HUES6 (cell line): ENCODE data around the gene HSPA1A.
A peak's percentile ranks its signal among the peaks of the same experiment; 100 is the strongest.
"Not testable (repeated sequence)": the region's sequence is repeated elsewhere in the genome, so short reads cannot be mapped to it uniquely, and the experiment has no call there.

Experiments
- H3K27ac ChIP-seq: 2 replicates; pipeline ENCODE4 v1.7.0; 2013; ENCODE audit warnings: low read depth, mild to moderate bottlenecking, low read length, inconsistent platforms
- H3K27me3 ChIP-seq: 2 replicates; pipeline ENCODE4 v1.6.1; 2013; ENCODE audit warnings: low read length; ENCODE audit not compliant: control insufficient read depth, insufficient read depth
- H3K36me3 ChIP-seq: 2 replicates; pipeline ENCODE4 v1.6.1; 2013; ENCODE audit warnings: low read length; ENCODE audit not compliant: control insufficient read depth, insufficient read depth
- H3K4me1 ChIP-seq: 2 replicates; pipeline ENCODE4 v1.6.1; 2013; ENCODE audit warnings: low read length; ENCODE audit not compliant: control insufficient read depth, insufficient read depth
- H3K4me3 ChIP-seq: 2 replicates; pipeline ENCODE4 v1.5.1; 2013; ENCODE audit warnings: low read depth, low read length
- H3K9ac ChIP-seq: one replicate; pipeline ENCODE4 v1.6.1; 2013; ENCODE audit warnings: mild to moderate bottlenecking, low read length
- H3K9me3 ChIP-seq: 2 replicates; pipeline ENCODE4 v1.6.1; 2013; ENCODE audit warnings: low read depth, low read length; ENCODE audit not compliant: control insufficient read depth, insufficient read depth

HSPA1A gene

DNA sequence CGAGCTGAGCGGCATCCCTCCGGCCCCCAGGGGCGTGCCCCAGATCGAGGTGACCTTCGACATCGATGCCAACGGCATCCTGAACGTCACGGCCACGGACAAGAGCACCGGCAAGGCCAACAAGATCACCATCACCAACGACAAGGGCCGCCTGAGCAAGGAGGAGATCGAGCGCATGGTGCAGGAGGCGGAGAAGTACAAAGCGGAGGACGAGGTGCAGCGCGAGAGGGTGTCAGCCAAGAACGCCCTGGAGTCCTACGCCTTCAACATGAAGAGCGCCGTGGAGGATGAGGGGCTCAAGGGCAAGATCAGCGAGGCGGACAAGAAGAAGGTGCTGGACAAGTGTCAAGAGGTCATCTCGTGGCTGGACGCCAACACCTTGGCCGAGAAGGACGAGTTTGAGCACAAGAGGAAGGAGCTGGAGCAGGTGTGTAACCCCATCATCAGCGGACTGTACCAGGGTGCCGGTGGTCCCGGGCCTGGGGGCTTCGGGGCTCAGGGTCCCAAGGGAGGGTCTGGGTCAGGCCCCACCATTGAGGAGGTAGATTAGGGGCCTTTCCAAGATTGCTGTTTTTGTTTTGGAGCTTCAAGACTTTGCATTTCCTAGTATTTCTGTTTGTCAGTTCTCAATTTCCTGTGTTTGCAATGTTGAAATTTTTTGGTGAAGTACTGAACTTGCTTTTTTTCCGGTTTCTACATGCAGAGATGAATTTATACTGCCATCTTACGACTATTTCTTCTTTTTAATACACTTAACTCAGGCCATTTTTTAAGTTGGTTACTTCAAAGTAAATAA, 2.0 kb downstream of the HSPA1A start:
- H3K27me3 ChIP-seq, H3K9me3 ChIP-seq, H3K36me3 ChIP-seq, H3K9ac ChIP-seq, H3K27ac ChIP-seq: not testable (repeated sequence)
- H3K4me1 ChIP-seq = peaks cover 17% of the 10 kb centered on the region
- H3K4me3 ChIP-seq = peak overlapping the region; percentile 54

DNA sequence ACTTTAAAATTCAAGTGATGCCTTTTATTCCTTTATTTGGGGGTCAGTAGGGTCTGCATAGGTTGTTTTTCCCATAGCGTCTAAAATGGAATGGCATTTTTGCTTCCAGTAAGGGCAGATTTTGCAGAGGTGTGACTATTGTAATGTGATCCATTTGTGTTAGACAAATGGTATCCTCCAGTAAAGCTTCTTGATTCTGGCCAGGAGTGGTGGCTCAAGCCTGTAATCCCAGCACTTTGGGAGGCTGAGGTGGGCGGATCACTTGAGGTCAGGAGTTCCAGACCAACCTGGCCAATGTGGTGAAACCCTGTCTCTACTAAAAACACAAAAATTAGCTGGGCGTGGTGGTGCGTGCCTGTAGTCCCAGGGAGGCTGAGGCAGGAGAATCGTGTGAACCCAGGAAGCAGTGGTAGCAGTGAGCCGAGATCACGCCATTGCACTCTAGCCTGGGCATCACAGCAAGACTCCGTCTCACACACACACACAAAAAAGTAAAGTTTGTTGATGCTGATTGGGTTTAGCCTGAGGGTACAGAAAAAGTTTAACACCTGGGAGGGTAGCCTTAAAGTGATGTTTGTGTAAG, 2.7 kb downstream of the HSPA1A start:
- Histone ChIP-seq H3K4me3 (peak overlapping the region; percentile 54), H3K4me1 (peaks cover 20% of the 10 kb centered on the region)
- H3K9me3 ChIP-seq, H3K9ac ChIP-seq, H3K36me3 ChIP-seq, H3K27ac ChIP-seq, H3K27me3 ChIP-seq: not testable (repeated sequence)

DNA sequence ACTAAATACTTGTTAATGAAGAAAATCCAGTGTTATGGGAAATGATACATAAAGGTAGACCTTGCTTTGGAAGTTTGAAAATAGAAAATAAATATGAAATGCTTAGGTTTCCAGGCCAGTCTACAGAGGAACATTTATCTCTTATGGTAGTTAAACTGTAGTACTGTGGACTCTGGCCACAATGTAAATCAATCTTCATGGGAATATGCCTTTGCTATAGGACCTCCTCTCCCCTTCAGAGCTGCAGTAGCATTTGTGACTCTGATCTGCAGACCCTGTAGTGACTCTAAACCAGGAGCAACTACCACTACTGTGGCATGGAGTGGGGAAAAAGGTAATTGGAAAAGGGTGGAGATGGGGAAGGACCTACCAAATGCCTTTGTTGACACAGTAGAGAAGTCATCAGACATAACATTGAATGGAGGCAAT, 4.5 kb downstream of the HSPA1A start:
- Histone ChIP-seq H3K27ac (no peak overlapping the region), H3K4me1 (peaks cover 16% of the 10 kb centered on the region), H3K36me3 (no peaks in the 10 kb centered on the region), H3K9ac (no peak overlapping the region), H3K27me3 (no peaks in the 10 kb centered on the region), H3K4me3 (no peak overlapping the region), H3K9me3 (no peaks in the 10 kb centered on the region)

DNA sequence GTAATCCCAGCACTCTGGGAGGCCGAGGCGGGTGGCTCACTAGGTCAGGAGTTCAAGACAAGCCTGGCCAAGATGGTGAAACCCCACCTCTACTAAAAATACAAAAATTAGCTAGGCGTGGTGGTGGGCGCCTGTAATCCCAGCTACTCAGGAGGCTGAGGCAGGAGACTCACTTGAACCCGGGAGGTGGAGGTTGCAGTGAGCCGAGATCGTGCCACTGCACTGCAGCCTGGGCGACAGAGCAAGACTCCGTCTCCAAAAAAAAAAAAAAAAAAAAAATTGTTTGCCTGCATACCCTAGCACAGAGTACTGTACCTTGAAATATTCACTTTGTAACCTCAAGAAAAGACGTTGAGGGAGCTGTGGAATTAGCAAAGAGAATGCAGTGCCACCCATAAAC, 5.1 kb downstream of the HSPA1A start:
- peaks cover 20% of the 10 kb centered on the region for H3K4me1 ChIP-seq
- not testable (repeated sequence) for H3K9me3 ChIP-seq, H3K27me3 ChIP-seq, H3K27ac ChIP-seq, H3K4me3 ChIP-seq, H3K9ac ChIP-seq, H3K36me3 ChIP-seq

DNA sequence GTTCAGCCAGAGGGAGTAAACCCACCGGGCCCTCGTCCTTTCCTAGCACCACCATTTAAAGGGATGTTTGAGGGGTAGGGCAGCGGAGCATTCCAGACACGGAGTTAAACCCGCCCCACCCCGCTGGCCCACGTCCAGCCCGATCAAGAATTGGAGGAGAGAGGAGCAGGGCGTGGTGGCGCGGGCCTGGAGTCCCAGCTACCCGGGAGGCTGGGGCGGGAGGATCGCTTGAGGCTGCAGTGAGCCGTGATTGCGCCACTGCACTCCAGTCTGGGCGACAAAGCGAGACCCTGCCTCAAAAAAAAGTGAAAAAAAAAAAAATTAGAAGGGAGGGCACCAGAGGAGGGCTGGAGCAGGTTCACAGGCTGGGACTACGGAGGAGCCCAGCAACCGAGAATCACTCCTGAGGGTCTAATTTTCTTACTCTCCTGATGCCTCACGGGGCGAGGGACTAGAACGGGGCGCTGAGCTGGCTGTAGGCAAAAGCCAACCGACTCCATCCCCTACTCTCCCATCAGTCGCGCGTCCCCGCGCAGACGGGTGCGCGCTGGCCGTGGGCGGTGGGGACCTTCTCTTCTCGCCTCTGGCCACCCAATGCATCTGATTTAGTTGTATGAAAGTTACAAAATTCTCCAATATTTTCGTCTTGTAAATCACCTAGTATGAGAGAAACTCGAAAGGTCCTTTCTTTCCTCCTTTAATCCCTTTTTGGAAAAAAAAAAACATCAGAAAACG, 6.1 kb downstream of the HSPA1A start:
- Histone ChIP-seq H3K27ac (peak overlapping the region; percentile 49; the same call in 1 of the 2 replicates), H3K27me3 (no peaks in the 10 kb centered on the region), H3K4me1 (peaks cover 29% of the 10 kb centered on the region), H3K36me3 (no peaks in the 10 kb centered on the region), H3K9me3 (no peaks in the 10 kb centered on the region), H3K9ac (peak overlapping the region; percentile 75), H3K4me3 (peak overlapping the region; percentile 74)

DNA sequence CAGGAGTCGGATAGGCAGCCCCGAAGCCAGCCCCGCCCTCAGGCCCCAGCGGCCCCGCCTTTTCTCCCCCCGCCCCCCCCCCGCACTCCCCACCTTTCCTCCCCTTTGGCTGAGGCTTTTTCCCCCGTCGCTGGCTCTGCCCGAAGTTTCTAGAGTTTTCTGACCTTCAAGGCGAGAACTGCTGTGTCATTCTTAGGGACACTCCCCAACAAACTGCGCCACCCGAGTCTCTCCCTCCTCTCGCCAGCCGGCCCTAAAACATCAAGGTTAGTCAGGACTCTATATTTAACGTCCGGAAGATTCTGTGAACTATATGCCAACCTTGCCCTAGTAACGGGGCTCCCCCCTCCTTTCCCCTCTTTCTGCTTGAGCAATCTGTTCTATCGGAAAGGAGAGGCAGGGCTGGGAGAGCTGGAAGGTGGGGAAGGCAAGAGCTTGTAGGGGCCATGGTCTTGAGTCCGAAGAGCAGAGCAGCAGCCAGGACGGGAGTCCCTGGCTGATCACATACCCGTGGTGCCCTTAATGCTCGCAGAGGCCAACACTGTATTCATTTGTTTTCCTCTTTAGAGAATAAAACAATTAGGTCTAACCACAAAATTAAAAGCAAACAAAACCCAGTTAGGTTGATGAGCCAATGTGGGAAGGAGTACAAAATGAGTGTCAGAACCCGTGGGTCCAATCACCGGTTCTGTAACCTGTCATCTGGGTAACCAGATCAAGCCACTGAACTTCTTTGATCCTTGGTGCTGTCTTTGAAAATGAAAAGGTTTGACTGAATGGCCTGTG, 6.9 kb downstream of the HSPA1A start:
- Histone ChIP-seq H3K27ac (peak overlapping the region; percentile 78), H3K27me3 (no peaks in the 10 kb centered on the region), H3K36me3 (no peaks in the 10 kb centered on the region), H3K4me1 (peaks cover 34% of the 10 kb centered on the region), H3K9me3 (no peaks in the 10 kb centered on the region), H3K9ac (peak overlapping the region; percentile 82), H3K4me3 (peak overlapping the region; percentile 74)

DNA sequence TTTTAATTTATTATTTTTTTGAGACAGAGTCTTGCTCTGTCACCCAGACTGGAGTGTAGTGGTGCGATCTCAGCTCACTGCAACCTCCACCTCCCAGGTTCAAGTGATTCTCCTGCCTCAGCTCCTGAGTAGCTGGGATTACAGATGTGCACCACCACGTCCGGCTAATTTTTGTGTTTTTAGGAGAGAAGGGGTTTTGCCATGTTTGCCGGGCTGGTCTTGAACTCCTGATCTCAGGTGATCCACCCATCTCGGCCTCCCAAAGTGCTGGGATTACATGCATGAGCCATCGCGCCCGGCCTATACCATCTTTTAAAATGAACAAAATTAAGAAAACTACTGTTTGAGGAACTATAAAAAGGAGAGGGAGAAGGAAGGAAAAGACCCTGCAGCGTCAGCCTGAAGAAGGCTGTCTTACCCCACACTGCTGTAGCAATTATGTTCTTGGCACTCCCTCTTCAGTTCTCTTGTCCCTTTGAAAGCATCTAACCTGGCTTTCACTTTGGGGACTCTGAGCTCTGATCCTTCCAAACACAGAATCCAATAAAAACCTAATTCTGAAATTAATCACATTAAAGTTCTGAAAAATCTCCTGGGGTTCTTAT, 8.4 kb downstream of the HSPA1A start:
- not testable (repeated sequence) for H3K27me3 ChIP-seq, H3K9ac ChIP-seq, H3K4me3 ChIP-seq, H3K36me3 ChIP-seq, H3K9me3 ChIP-seq, H3K27ac ChIP-seq
- H3K4me1 ChIP-seq = peaks cover 27% of the 10 kb centered on the region

DNA sequence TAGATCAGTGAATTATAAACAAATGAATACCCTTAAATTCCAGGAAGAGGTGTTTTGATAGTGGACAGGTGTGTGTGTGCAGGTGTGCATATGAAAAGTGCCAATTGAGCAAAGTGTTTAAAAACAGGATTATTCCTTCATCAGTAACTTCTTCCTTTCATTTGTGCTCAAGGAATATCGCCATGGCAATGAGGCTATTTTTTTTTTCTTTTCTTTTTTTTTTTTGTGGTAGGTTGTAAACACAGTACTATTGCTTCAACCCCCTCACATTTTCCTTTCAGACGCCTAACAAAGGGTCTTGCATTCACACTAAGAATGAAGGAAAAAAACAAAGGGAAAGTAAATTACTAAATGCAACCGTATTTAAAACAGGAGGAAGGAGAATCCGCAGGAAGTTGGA, 10.2 kb downstream of the HSPA1A start:
- H3K9ac ChIP-seq = no peak overlapping the region
- H3K27me3 ChIP-seq = no peaks in the 10 kb centered on the region
- no peaks in the 10 kb centered on the region for H3K9me3 ChIP-seq
- peak overlapping the region; percentile 29; the same call in 1 of the 2 replicates for H3K27ac ChIP-seq
- peaks cover 27% of the 10 kb centered on the region for H3K4me1 ChIP-seq
- no peak overlapping the region for H3K4me3 ChIP-seq
- H3K36me3 ChIP-seq = no peaks in the 10 kb centered on the region

DNA sequence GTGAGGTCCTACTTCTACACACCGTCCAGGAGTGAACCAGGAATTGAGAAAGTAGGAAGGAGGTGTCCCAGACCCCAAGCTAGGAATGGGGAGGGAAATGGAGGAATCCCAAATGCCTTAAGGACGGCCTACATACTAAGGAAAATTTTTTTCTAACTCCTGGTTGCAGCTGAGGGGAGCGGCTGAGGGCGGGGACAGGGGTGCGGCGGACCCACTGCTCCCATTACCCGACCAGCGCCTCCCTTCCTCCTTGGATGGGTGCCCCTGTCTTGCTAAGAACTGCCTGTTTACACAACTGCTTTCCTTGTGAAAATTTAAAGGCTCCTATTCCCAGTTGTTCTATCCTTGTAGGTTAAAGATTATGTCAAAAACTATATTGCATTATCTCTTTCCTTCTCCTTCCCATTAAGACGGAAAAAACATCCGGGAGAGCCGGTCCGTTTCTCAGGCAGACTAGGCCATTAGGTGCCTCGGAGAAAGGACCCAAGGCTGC, 11.5 kb downstream of the HSPA1A start:
- no peaks in the 10 kb centered on the region for H3K36me3 ChIP-seq
- H3K9ac ChIP-seq = peak overlapping the region; percentile 71
- peaks cover 31% of the 10 kb centered on the region for H3K4me1 ChIP-seq
- peak overlapping the region; percentile 55; the same call in 1 of the 2 replicates for H3K27ac ChIP-seq
- no peaks in the 10 kb centered on the region for H3K27me3 ChIP-seq
- H3K9me3 ChIP-seq = no peaks in the 10 kb centered on the region
- H3K4me3 ChIP-seq = peak overlapping the region; percentile 63

DNA sequence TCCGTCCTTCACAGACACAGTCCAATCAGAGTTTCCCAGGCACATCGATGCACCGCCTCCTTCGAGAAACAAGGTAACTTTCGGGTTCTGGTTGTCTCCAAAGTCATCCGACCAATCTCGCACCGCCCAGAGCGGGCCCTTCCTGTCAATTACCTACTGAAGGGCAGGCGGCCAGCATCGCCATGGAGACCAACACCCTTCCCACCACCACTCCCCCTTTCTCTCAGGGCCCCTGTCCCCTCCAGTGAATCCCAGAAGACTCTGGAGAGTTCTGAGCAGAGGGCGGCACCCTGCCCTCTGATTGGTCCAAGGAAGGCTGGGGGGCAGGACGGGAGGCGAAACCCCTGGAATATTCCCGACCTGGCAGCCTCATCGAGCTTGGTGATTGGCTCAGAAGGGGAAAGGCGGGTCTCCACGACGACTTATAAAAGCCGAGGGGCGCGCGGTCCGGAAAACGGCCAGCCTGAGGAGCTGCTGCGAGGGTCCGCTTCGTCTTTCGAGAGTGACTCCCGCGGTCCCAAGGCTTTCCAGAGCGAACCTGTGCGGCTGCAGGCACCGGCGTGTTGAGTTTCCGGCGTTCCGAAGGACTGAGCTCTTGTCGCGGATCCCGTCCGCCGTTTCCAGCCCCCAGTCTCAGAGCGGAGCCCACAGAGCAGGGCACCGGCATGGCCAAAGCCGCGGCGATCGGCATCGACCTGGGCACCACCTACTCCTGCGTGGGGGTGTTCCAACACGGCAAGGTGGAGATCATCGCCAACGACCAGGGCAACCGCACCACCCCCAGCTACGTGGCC, 12.1 kb downstream of the HSPA1A start, which contains the start of gene HSPA1B:
Gene HSPA1B (plus strand): TSS at position 453 of the 794 bp plus-strand sequence. CDS start 213 bp downstream, at position 666.
- Histone ChIP-seq H3K4me1 (peaks cover 29% of the 10 kb centered on the region), H3K27ac (peak within 1 kb of the TSS; percentile 55; the same call in 1 of the 2 replicates), H3K4me3 (peak within 1 kb of the TSS; percentile 83), H3K9me3 (no peaks in the 10 kb centered on the region), H3K27me3 (no peaks in the 10 kb centered on the region), H3K36me3 (no peaks in the 10 kb centered on the region), H3K9ac (peak within 1 kb of the TSS; percentile 76)
